Panc1 (cell line): Measurements from ENCODE around the gene HEATR3. TPM values are rescaled to one million over a fixed set of nuclear protein-coding genes. Genes with fewer than 3 reads are reported as not detected.

ENCODE experiments used
- ATAC-seq: fragments of 200-7000 bp; cut with Tn5 transposase; 2 replicates; pipeline ENCODE4 v1.9.1; 2020; ENCODE audit warnings: mild to moderate bottlenecking, moderate library complexity
- BruUV-seq: library from RNA; stranded (reverse); fragments of 400-500 nt; replicated peaks from 2 replicates; lab custom pipeline; 2021; lab: Mats Ljungman, UMichigan
- CTCF ChIA-PET: fragments of 300-600 bp; sonication (Branson Sonifier 250); formaldehyde crosslinking; loops from one replicate; lab custom pipeline; 2022; ENCODE audit warnings: antibody characterized with exemption; lab: Charles Lee
- POLR2A ChIA-PET: fragments of 300-600 bp; sonication (Branson Sonifier 250); formaldehyde crosslinking; loops from one replicate; lab custom pipeline; 2022; ENCODE audit warnings: antibody characterized with exemption; lab: Charles Lee
- DNase-seq: peaks from one replicate; pipeline ENCODE4 v3.0.0-alpha.2; 2010; ENCODE audit warnings: low read depth, low spot score
- H3K27ac ChIP-seq: 2 replicates; pipeline ENCODE4 v1.5.1; 2011; ENCODE audit warnings: mild to moderate bottlenecking, low read length, inconsistent platforms
- H3K27me3 ChIP-seq: fragments of 200-500 bp; sonication (Bioruptor generic); 2 replicates; pipeline ENCODE4 v1.6.0; 2014; ENCODE audit warnings: low read length, inconsistent platforms; ENCODE audit not compliant: control insufficient read depth, insufficient read depth
- H3K36me3 ChIP-seq: fragments of 200-500 bp; sonication (Bioruptor generic); 2 replicates; pipeline ENCODE4 v1.5.1; 2014; ENCODE audit warnings: inconsistent platforms, mild to moderate bottlenecking, low read length, moderate library complexity; ENCODE audit not compliant: control insufficient read depth, insufficient read depth
- H3K4me1 ChIP-seq: 2 replicates; pipeline ENCODE4 v1.5.1; 2011; ENCODE audit warnings: inconsistent platforms, mild to moderate bottlenecking, low read length, moderate library complexity; ENCODE audit not compliant: control insufficient read depth, insufficient read depth
- H3K4me3 ChIP-seq, 2 experiments: 2 replicates each; pipeline ENCODE4 v1.5.1; 2011 to 2012; ENCODE audit warnings: low read depth in 2 of 2, low read length in 2 of 2, mild to moderate bottlenecking in 2 of 2, inconsistent platforms in 1 of 2, moderate library complexity in 1 of 2
- H3K9me3 ChIP-seq: fragments of 200-500 bp; sonication (Bioruptor generic); 2 replicates; pipeline ENCODE4 v1.5.1; 2014; ENCODE audit warnings: low read depth, mild to moderate bottlenecking, inconsistent platforms, low read length, moderate library complexity; ENCODE audit not compliant: control insufficient read depth, insufficient read depth
- POLR2AphosphoS5 ChIP-seq: IDR thresholded peaks from 2 replicates; pipeline ENCODE4 v1.6.1; 2012; ENCODE audit warnings: mild to moderate bottlenecking, low read depth, low read length, moderate library complexity
- REST ChIP-seq, 2 experiments: IDR thresholded peaks; 2 replicates each; pipeline ENCODE4 v1.6.1; 2011 to 2012; ENCODE audit warnings: low read depth in 2 of 2, control low read depth in 1 of 2, low read length in 1 of 2, mild to moderate bottlenecking in 1 of 2, moderate library complexity in 1 of 2; ENCODE audit not compliant: insufficient read depth in 1 of 2
- SIN3A ChIP-seq: IDR thresholded peaks from 2 replicates; pipeline ENCODE4 v1.6.1; 2012; ENCODE audit warnings: low read depth, mild to moderate bottlenecking, low read length, moderate library complexity, borderline replicate concordance; ENCODE audit not compliant: insufficient read depth
- TCF7L2 ChIP-seq: IDR thresholded peaks from 2 replicates; pipeline ENCODE4 v1.6.1; 2011; ENCODE audit warnings: mild to moderate bottlenecking, low read depth, low read length, inconsistent platforms
- in situ Hi-C: cut with HindIII; loops from 2 replicates; pipeline ENCODE4 v1.10.0; 2016; ENCODE audit warnings: low sequenced_read_pairs, low pct_unique_long_range_greater_than_20kb
- intact Hi-C: fragments of 100-400 bp; cut with micrococcal nuclease; formaldehyde crosslinking; loops from one replicate; pipeline ENCODE4 v1.10.0; 2022; ENCODE audit not compliant: unreplicated experiment
- total RNA-seq: library from RNA; stranded (reverse); gene quantifications from one replicate; pipeline ENCODE4 v1.2.1, GENCODE V29; 2021; ENCODE audit not compliant: unreplicated experiment
- TF ChIP-seq, protein P1 (sequence below): fragments of 450-650 bp; IDR thresholded peaks from 2 replicates; pipeline ENCODE4 v1.5.1; 2017; ENCODE audit warnings: mild to moderate bottlenecking

Gene HEATR3
- total RNA-seq, 1 experiment from 2014 or later = 18.6 TPM

DNA sequence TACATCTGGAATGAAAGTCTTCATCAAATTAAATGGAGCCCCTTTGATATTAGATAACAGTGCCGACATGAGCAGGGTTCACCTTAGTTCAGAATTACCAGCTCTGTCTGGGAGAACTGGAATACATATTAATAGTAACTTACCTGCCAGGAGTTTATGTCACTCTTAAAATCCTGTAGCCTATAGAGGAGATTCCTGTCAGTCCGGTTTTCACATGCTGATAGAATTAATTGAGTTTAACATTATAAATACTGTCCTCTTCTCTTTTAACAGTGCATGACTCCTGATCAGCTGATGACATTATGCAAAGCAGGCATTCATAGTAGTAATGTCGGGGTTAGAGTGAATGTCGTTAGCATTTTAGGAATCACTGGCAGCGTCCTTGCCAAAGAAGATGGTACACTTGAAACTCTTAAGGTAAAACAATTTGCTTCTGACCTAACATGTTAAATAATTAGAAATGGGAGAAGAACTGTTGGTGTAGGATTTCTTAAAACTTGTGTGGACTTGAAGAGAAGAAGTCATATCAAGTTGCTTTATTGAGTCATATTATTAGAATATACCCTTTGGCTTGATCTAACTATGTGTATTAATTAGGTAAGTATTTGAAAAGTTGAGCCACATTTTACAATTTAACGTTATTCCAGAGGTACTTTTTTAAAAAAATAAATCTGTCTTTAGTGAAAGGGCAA lies 34.3 kb downstream of the HEATR3 start:
- DNase-seq (no peak), ATAC-seq (no peak)
- TF ChIP-seq, protein P1, sequence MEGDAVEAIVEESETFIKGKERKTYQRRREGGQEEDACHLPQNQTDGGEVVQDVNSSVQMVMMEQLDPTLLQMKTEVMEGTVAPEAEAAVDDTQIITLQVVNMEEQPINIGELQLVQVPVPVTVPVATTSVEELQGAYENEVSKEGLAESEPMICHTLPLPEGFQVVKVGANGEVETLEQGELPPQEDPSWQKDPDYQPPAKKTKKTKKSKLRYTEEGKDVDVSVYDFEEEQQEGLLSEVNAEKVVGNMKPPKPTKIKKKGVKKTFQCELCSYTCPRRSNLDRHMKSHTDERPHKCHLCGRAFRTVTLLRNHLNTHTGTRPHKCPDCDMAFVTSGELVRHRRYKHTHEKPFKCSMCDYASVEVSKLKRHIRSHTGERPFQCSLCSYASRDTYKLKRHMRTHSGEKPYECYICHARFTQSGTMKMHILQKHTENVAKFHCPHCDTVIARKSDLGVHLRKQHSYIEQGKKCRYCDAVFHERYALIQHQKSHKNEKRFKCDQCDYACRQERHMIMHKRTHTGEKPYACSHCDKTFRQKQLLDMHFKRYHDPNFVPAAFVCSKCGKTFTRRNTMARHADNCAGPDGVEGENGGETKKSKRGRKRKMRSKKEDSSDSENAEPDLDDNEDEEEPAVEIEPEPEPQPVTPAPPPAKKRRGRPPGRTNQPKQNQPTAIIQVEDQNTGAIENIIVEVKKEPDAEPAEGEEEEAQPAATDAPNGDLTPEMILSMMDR = no peak
- TF ChIP-seq TCF7L2 (no peak), REST (IDR thresholded peaks at IDR 0.05; ENCODE audit: insufficient read depth in 1 of 2, low read depth in 2 of 2, low read length in 1 of 2) (no peak), SIN3A (no peak), POLR2AphosphoS5 (no peak)
- Histone ChIP-seq H3K27me3 (no peaks in the 10 kb centered on the region), H3K36me3 (peaks cover 3% of the 10 kb centered on the region; the same call in 1 of the 2 replicates), H3K4me3 (no peak overlapping the region), H3K4me1 (no peaks in the 10 kb centered on the region), H3K27ac (no peak overlapping the region), H3K9me3 (no peaks in the 10 kb centered on the region)
- ChIA-PET POLR2A (no interaction called here), CTCF (no interaction called here)
- BruUV-seq = no TSS peak
- intact Hi-C loops (no loop called here), in situ Hi-C loops (no loop called here)

DNA sequence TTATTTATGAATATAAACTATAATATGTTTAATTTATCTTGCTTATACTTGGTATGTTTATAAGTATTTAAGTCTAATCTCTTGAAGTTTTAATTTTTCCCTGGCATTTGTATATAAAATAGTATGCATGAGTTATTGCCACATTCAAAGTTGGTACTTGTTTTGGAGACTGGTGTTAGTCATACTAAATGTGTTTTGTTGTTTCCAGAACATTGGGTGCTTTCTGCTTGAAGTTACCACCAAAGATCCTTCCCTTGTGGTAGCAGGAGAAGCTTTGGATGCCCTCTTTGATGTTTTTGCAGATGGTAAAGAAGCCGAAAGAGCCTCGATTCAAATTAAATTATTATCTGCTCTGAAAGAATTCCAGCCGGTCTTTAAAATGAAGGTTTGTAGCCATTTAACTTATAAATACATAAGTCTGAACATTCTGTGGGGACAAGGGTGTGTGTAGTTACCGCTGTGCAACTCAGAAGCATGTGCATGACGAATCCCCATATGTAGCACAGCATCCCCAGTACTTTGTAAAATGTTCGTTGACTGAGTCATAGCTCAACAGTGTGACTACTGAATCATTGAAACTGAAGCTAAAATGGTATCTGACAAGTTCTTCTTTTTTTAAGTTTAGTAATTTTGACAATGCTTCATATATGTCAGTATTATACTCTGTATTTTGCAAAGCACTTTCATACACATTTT lies 36.4 kb downstream of the HEATR3 start:
- intact Hi-C loops = no loop called here

More for the DNA sequence above, 36.4 kb downstream of the HEATR3 start:
- ATAC-seq (no peak), DNase-seq (no peak)
- Histone ChIP-seq H3K4me3 (no peak overlapping the region), H3K4me1 (no peaks in the 10 kb centered on the region), H3K36me3 (peaks cover 6% of the 10 kb centered on the region; the same call in 1 of the 2 replicates), H3K27ac (no peak overlapping the region), H3K9me3 (no peaks in the 10 kb centered on the region), H3K27me3 (no peaks in the 10 kb centered on the region)
- ChIA-PET POLR2A (no interaction called here), CTCF (no interaction called here)
- no TSS peak for BruUV-seq
- in situ Hi-C loops = no loop called here
- TF ChIP-seq POLR2AphosphoS5 = no peak
- no peak for TF ChIP-seq REST (IDR thresholded peaks at IDR 0.05; ENCODE audit: insufficient read depth in 1 of 2, low read depth in 2 of 2, low read length in 1 of 2)
- TF ChIP-seq, protein P1 = no peak
- TF ChIP-seq SIN3A = no peak
- no peak for TF ChIP-seq TCF7L2
